SK-N-SH (cell line): ENCODE results near the gene PPP1R9A. TPM values are rescaled to one million over a fixed set of nuclear protein-coding genes. Genes with fewer than 3 reads are reported as not detected.

ENCODE experiments used
- CTCF ChIA-PET: fragments of 300-600, 350-600 bp; formaldehyde crosslinking; extraction: SDS; loops from one replicate; lab custom pipeline; 2021; lab: Yijun Ruan, JAX
- POLR2A ChIA-PET: fragments of 350-600 bp; sonication (Branson Sonifier 250); formaldehyde crosslinking; extraction: SDS; loops from one replicate; lab custom pipeline; 2020; ENCODE audit warnings: antibody characterized with exemption, inconsistent platforms; lab: Yijun Ruan, JAX
- DNase-seq: peaks from one replicate; pipeline ENCODE4 v3.0.0; 2012
- H2AFZ ChIP-seq: fragments of 200-600 bp; sonication (generic); 2 replicates; pipeline ENCODE4 v1.8.1; 2016; ENCODE audit warnings: antibody characterized with exemption, mild to moderate bottlenecking, low read depth
- H3F3A ChIP-seq: fragments of 200-600 bp; sonication (generic); replicated peaks from 2 replicates; pipeline ENCODE3; 2016; ENCODE audit warnings: antibody characterized with exemption, mild to moderate bottlenecking; ENCODE audit not compliant: insufficient read depth
- H3K27ac ChIP-seq, 2 experiments: fragments of 200-500 bp in 1 of 2; fragments of 200-600 bp in 1 of 2; sonication (Bioruptor generic) in 1 of 2; sonication (generic), shearing (Covaris generic) in 1 of 2; 2 replicates each; pipeline versions ENCODE4 v1.5.1 to v1.6.1; 2014 to 2016; ENCODE audit warnings: low read depth in 2 of 2, inconsistent platforms in 1 of 2, low read length in 1 of 2, mild to moderate bottlenecking in 1 of 2, mixed read lengths in 1 of 2
- H3K27me3 ChIP-seq: fragments of 200-600 bp; sonication (generic), shearing (Covaris generic); 2 replicates; pipeline ENCODE4 v1.6.1; 2016; ENCODE audit warnings: mixed run types; ENCODE audit not compliant: insufficient read depth
- H3K36me3 ChIP-seq, 2 experiments: fragments of 200-500 bp in 1 of 2; fragments of 200-600 bp in 1 of 2; sonication (Bioruptor generic) in 1 of 2; sonication (generic) in 1 of 2; replicated peaks in 1 of 2; 2 replicates each; pipeline versions ENCODE3 to v1.5.1; 2014 to 2016; ENCODE audit warnings: low read length in 1 of 2, mild to moderate bottlenecking in 1 of 2; ENCODE audit not compliant: insufficient read depth in 2 of 2, control insufficient read depth in 1 of 2
- H3K4me1 ChIP-seq, 2 experiments: fragments of 200-500 bp in 1 of 2; fragments of 200-600 bp in 1 of 2; sonication (Bioruptor generic) in 1 of 2; sonication (generic), shearing (Covaris generic) in 1 of 2; 2 replicates each; pipeline versions ENCODE4 v1.5.1 to v1.6.1; 2014 to 2016; ENCODE audit warnings: low read depth in 1 of 2, low read length in 1 of 2, mixed run types in 1 of 2; ENCODE audit not compliant: insufficient read depth in 2 of 2, control insufficient read depth in 1 of 2
- H3K4me2 ChIP-seq: fragments of 200-600 bp; sonication (generic), shearing (Covaris generic); 2 replicates; pipeline ENCODE4 v1.6.1; 2017; ENCODE audit warnings: mixed run types
- H3K4me3 ChIP-seq, 2 experiments: fragments of 200-500 bp in 1 of 2; fragments of 200-600 bp in 1 of 2; sonication (Bioruptor generic) in 1 of 2; sonication (generic), shearing (Covaris generic) in 1 of 2; 2 replicates each; pipeline versions ENCODE4 v1.5.1 to v1.8.1; 2014 to 2016; ENCODE audit warnings: low read depth in 2 of 2, inconsistent platforms in 1 of 2, low read length in 1 of 2, mild to moderate bottlenecking in 1 of 2, mixed read lengths in 1 of 2, moderate library complexity in 1 of 2
- H3K79me2 ChIP-seq: fragments of 200-600 bp; sonication (generic); 2 replicates; pipeline ENCODE4 v1.8.1; 2017; ENCODE audit warnings: mild to moderate bottlenecking; ENCODE audit not compliant: insufficient read depth
- H3K9ac ChIP-seq: fragments of 200-600 bp; sonication (generic); 2 replicates; pipeline ENCODE4 v1.6.1; 2017; ENCODE audit warnings: mixed run types
- H3K9me2 ChIP-seq: fragments of 200-600 bp; sonication (generic); 2 replicates; pipeline ENCODE4 v1.6.1; 2017; ENCODE audit warnings: mixed run types
- H3K9me3 ChIP-seq: fragments of 200-600 bp; sonication (generic); 2 replicates; pipeline ENCODE4 v1.6.1; 2017; ENCODE audit warnings: mixed run types, mild to moderate bottlenecking, moderate library complexity
- H4K20me1 ChIP-seq: fragments of 200-600 bp; sonication (generic); 2 replicates; pipeline ENCODE4 v1.6.1; 2017; ENCODE audit warnings: mild to moderate bottlenecking, mixed run types; ENCODE audit not compliant: insufficient read depth
- CTCF ChIP-seq: fragments of 200-600 bp; sonication (generic); IDR thresholded peaks from 2 replicates; pipeline ENCODE4 v1.6.1; 2017; ENCODE audit warnings: antibody characterized with exemption, mild to moderate bottlenecking, moderate library complexity
- IRF3 ChIP-seq: fragments of 150-350 bp; IDR thresholded peaks from 2 replicates; pipeline ENCODE4 v1.6.1; 2016; ENCODE audit warnings: mild to moderate bottlenecking, low read depth, low read length
- MAX ChIP-seq: IDR thresholded peaks from 2 replicates; pipeline ENCODE4 v1.4.0; 2012; ENCODE audit warnings: low read depth
- RCOR1 ChIP-seq: fragments of 150-350 bp; IDR thresholded peaks from 2 replicates; pipeline ENCODE4 v1.6.1; 2017; ENCODE audit warnings: antibody characterized with exemption, low read length
- REST ChIP-seq: IDR thresholded peaks from 2 replicates; pipeline ENCODE4 v1.6.1; 2012; ENCODE audit warnings: mild to moderate bottlenecking, low read depth, low read length, moderate library complexity
- RFX5 ChIP-seq: IDR thresholded peaks from 2 replicates; pipeline ENCODE4 v1.6.1; 2012; ENCODE audit warnings: mild to moderate bottlenecking, improper control_type of control experiment, low read length
- RXRA ChIP-seq: IDR thresholded peaks from 2 replicates; pipeline ENCODE4 v1.4.0; 2012; ENCODE audit warnings: low read depth, mild to moderate bottlenecking, borderline replicate concordance
- SMC3 ChIP-seq: IDR thresholded peaks from 2 replicates; pipeline ENCODE4 v1.6.1; 2012; ENCODE audit warnings: low read depth, low read length, improper control_type of control experiment
- TCF12 ChIP-seq: IDR thresholded peaks from 2 replicates; pipeline ENCODE4 v1.4.0; 2012
- ZBTB33 ChIP-seq: IDR thresholded peaks from 2 replicates; pipeline ENCODE4 v1.4.0; 2012; ENCODE audit warnings: low read depth, borderline replicate concordance
- WGBS: methylation state at CpG from one replicate; pipeline ENCODE4 v1.1.6; 2017; ENCODE audit warnings: low lambda C conversion rate; 5-methylcytosine and 5-hydroxymethylcytosine counted together
- polyA plus RNA-seq, 3 experiments: library from polyadenylated mRNA; depleted of rRNA; stranded (reverse); fragments of >200 nt; gene quantifications; 2 replicates each; pipeline ENCODE4 v1.2.3, GENCODE V29; 2012

The PPP1R9A gene
- polyA plus RNA-seq, 1 of the 3 experiments (the other 2 are of a cell fraction) = 0.30 TPM

GRCh38 chr7:95322854-95323253 is 415.5 kb downstream of the PPP1R9A start:
- Histone ChIP-seq H3K4me3 (no peak overlapping the region), H3K27ac (no peak overlapping the region), H3K79me2 (no peaks in the 10 kb centered on the region), H3F3A (no peaks in the 10 kb centered on the region), H3K9me3 (no peaks in the 10 kb centered on the region), H4K20me1 (no peaks in the 10 kb centered on the region), H3K4me1 (no peaks in the 10 kb centered on the region; a peak in 1 of 4 replicates), H3K9ac (no peak overlapping the region), H3K4me2 (no peak overlapping the region), H3K9me2 (no peaks in the 10 kb centered on the region), H3K27me3 (no peaks in the 10 kb centered on the region), H3K36me3 (no peaks in the 10 kb centered on the region), H2AFZ (no peak overlapping the region)
- ChIA-PET CTCF (interaction anchor here (0.8 to 1.4 kb wide), 5 partner anchors 9 to 155 kb away, joined by 3 to 4 read pairs (median 3); no protein-coding TSS in a partner anchor), POLR2A (no interaction called here)
- no peak for TF ChIP-seq REST
- TF ChIP-seq RXRA = no peak
- no peak for TF ChIP-seq RFX5
- TF ChIP-seq ZBTB33 = no peak
- TF ChIP-seq MAX = no peak
- TF ChIP-seq CTCF = no peak
- no peak for TF ChIP-seq IRF3
- no peak for TF ChIP-seq SMC3
- TF ChIP-seq TCF12 = no peak
- TF ChIP-seq RCOR1 = no peak
- peak; percentile 19 for DNase-seq
- 24% methylated on average over 2 of the region's 2 CpGs for WGBS
